ENCODE measurements around the gene PODXL2.
"Not testable (repeated sequence)": the region's sequence is repeated elsewhere in the genome, so short reads cannot be mapped to it uniquely, and the experiment has no call there.

The PODXL2 gene

GRCh38 chr3:127674101-127674721 is 45.2 kb downstream of the PODXL2 start:
- DNase-seq (ENCODE audit: low read depth, low spot score) = no peak

DNA sequence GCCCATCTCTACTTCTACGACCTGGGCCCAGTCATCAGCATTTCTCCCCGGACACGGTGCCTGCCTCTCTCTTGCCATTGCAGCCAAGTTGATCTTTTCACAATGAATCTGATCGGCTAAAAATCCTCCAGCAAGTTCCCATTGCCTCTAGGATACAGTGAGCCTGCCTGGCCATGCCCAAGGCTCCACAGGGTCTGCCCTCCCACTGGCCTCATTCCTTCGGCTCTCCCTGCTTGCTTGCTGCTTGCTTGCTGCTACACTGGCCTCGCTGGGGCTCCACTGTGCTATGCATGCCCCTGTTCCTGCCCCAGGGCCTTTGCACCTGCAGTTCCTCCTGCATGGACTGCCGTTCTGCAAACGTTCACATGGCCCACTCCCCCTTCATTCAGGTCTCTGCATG is 45.8 kb downstream of the PODXL2 start:
- no peak for DNase-seq (ENCODE audit: low read depth, low spot score)

DNA sequence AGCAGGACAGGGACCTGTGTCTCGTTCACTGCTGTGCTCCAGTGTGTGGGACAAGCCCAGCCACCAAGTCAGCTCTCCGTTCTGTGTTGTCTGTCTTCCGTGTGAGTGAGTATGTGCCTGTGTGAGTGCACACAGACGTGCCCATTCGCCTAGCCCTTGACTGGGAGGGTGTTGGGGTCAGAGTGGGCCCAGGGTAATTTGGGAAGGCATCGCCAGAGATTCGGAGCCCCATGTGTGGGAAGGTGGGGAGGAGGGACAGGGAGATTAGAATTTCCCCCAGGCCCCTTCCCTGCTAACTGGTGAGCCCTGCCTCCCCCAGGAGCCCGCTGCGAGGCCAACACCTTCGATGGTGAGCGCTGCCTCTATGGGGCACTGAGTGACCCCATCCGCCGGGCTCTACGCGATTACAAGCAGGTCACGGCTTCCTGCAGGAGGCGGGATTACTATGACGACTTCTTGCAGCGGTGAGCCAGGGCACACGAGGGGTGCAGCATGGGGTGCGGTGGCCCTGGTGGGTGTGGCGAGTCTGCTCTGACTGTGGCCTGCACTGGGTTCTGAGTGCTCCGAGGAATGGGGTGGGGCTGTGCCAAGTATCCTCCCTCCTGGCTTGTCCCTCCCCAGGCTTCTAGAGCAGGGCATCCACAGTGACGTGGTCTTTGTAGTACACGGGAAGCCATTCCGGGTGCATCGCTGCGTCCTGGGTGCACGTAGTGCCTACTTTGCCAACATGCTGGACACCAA is 46.8 kb downstream of the PODXL2 start:
- no peak for DNase-seq (ENCODE audit: low read depth, low spot score)

- DNase-seq (ENCODE audit: low read depth, low spot score) = no peak
Measured at GRCh38 chr3:127676456-127676855, 47.5 kb downstream of the PODXL2 start.

DNA sequence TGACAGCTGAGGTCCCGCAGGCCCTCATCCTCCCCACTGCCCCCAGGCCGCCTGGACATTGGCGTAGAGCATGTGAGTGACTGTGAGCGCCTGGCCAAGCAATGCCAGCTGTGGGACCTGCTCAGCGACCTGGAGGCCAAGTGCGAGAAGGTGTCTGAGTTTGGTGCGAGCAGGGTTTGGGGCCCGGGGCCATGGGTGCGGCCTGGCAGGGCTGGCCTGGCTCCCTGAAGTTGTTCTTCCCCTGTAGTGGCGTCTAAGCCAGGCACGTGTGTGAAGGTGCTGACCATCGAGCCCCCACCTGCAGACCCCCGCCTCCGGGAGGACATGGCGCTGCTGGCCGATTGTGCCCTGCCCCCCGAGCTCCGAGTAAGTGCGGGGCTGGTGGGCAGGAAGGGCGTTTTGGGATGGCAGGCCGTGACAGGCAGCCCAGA is 48.0 kb downstream of the PODXL2 start:
- no peak for DNase-seq (ENCODE audit: low read depth, low spot score)

DNA sequence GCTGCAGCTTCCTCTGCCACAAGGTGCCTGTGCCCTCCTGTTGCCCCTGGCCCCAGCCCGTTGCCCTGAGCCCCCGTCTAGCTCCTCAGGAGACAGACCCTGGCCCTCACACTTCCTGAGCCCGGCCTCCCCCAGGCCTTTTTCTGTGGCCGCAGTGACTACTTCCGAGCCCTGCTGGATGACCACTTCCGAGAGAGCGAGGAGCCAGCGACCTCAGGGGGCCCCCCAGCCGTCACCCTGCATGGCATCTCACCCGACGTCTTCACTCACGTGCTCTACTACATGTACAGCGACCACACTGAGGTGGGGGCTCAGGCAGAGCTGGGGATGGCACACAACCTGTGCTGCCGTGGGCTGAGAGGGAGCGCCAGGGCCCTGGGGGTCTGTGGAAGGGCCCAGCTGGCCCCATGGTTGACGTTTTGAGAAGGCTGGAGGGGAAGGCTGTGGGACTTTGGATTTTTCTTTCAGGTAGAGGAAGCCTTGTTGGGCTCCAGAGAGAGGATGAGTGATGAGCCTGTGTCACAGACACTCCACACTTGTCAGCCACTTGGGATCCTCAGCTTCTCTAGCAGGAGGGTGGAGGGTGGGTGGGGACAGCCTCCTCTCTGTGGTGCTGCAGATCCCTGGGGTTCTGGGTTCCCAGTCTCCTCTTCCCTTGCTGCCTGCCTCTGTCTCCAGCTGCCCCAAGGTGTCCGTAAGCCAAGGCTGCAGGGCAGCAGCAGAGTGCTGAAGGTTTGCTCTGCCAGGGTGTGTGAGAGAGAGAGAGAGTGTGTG is 48.7 kb downstream of the PODXL2 start:
- DNase-seq (ENCODE audit: low read depth, low spot score) = no peak

DNA sequence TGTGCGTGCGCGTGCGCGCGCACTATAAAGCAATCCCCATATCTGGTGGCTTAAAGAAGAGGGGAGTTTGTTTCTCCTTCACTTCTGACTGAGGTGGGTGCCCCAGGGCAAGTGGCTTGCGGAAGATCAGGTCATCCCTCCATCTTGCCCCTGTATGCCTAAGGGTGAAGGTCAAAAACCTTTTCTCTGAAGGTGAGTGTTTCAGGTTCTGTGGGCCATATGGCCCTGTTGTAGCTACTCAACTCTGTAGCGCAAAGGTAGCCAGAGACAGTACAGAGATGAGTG is 49.3 kb downstream of the PODXL2 start:
- no peak for DNase-seq (ENCODE audit: low read depth, low spot score)

DNA sequence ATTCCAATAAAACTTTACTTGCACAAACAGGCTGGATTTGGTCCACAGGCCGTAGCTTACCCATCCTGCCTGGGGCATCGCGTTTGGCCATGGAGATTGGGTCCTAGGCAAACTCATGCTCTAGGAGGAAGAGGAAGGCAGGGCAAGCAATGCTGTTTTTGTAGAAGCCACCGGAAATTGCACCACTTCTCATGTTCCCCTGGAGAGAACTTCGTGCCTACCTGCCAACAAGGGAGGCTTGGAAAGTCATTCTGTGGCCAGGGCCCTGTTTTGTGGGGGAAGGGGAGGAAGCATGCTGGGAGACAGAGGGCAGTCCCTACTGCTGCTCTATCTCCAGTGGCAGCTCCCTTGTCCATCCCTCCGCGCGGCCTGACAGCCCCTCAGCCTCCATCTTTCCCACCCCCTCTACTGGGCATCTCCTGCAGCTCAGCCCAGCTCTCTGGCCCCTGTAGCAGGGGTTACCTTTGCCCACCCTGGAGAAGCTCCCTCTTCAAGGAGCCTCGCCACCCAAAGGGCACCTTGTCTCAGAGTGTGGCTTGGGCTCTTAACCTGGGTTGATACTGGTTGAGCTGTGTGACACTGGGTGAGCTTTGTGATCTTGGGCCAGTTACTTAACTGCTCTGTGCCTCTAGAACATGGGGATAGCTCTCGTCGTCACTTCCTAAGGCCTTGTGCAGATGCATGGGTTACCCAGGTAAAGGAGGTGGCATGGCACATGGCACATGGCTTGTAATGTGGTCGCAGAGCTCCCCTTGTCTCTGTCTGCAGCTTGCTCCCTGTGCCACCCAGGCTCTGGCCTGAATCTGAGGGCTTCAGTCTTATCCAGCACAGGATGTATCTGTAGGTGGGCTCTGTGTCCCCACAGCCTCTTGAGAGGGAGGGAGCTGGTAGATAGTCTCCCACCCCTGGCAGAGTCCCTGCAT is 49.9 kb downstream of the PODXL2 start:
- DNase-seq (ENCODE audit: low read depth, low spot score) = no peak

GRCh38 chr3:127679534-127680145 is 50.7 kb downstream of the PODXL2 start:
- no peak for DNase-seq (ENCODE audit: low read depth, low spot score)

- DNase-seq (ENCODE audit: low read depth, low spot score) = no peak
Measured at GRCh38 chr3:127680146-127680661, 51.2 kb downstream of the PODXL2 start.

DNA sequence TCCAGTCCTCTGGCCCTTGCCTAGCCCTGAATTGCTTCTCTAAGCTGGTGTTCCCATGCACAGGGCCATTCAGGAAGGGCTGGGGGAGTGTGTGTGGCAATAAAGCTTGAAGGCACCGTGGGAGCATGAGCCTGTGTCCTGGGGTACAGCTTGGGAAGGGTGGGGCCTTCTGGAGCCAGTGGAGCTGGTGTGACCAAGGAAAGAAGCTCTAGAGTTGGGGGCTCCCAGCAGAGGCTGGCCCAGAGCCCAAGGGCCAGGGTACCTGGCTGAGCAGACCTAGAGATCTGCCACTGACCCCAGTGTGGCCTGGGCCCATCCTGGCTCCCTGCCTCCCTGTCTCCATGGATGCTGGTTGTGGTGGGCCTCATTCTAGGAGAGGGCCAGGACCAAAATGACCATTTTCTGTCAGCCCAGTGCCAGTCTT is 51.8 kb downstream of the PODXL2 start:
- no peak for DNase-seq (ENCODE audit: low read depth, low spot score)

DNA sequence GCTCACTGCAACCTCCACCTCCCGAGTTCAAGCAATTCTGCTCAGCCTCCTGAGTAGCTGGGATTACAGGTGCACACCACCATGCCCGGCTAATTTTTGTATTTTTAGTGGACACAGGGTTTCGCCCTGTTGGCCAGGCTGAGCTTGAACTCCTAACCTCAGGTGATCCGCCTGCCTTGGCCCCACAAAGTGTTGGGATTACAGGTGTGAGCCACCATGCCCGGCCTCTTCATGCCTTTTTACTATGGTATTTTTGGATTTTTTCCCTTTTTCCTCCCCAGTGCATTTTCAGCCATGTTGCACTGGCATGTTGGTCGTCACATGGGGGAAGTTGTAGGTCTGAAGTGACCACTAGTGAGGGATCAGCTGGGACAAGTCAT is 53.2 kb downstream of the PODXL2 start:
- DNase-seq (ENCODE audit: low read depth, low spot score) = not testable (repeated sequence)

DNA sequence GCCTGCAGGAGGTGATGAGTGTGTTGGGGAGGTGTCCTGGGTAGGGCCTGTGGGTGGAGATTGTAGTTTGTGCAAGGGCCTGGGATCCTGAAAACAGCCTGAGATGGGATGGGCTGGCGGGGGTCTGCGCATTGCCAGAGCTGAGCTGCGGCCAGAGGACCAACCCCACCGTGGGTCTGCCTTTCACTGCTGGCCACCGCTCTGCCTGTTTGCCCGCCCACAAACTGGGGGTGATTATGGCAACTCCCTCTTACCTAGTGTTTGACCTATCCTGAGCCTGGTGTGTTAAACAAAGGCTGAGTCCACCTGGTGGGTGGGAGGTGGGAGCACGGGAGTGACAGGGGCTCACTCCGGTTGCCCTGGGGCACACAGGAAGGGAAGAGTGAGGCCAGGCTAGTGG is 53.6 kb downstream of the PODXL2 start:
- DNase-seq (ENCODE audit: low read depth, low spot score) = no peak

DNA sequence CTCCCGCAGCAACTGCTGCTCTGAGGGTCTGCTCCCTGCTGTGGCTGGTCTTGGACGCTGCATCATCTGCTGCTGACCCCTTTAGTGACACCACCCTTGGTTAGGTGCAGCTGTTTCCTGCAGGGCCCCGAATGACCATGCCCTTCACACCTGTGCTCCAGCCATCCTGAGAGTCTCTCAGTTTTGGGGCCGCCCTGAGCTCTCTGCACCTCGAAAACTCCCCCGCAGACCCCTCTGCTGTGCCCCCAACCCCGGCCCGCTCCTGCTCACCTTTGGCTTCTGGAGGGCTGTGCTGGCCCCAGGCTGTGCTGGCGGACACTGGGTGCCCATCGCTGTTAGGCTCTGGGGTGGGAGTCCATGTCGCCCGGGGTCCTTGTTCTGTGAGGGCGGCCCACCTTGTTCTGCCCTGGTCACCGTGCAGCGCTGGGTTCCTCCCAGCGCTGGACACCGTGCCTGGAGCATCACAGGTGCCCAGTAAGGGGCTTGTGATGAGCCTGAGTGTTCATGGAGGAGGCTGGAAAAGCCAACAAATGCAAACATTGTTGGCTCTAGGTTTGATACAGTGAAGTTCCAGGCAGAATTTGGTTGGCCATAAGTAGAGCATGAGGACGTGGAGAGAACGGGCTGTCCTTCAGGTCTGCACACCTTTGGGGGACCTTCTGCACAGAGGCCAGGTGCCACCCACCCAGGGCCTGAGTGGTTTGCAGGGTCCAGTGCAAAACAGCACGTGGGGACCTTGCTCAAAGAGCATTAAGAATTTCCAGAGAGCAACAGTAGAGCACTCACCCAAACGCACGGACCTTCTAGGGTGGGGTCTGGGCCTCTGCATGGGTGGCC is 56.1 kb downstream of the PODXL2 start:
- no peak for DNase-seq (ENCODE audit: low read depth, low spot score)

GRCh38 chr3:127685708-127686511 is 56.9 kb downstream of the PODXL2 start:
- DNase-seq (ENCODE audit: low read depth, low spot score) = no peak

GRCh38 chr3:127686512-127686894 is 57.5 kb downstream of the PODXL2 start:
- DNase-seq (ENCODE audit: low read depth, low spot score) = no peak

- no peak for DNase-seq (ENCODE audit: low read depth, low spot score)
Measured at GRCh38 chr3:127687228-127687737, 58.3 kb downstream of the PODXL2 start.

DNA sequence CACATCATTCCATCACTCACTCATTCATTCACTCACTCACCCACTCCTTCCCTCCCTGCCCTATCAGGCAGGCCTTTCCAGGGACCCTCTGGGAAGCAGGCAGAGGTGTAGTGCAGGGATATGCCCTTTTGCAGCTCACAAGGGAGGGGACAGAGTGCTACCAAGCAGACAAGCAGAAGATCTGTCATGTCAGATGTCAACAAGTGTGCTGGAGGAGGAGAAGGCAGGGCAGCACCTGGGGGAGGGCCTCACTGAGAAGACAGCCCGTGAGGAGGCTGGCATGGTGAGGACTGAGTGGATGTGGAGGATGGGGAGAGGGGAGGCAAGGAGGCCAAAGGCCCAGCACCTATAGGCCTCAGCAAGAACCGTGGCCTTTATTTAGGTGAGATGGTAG is 59.0 kb downstream of the PODXL2 start:
- DNase-seq (ENCODE audit: low read depth, low spot score) = no peak

All from activated CD4-positive, CD25-positive, alpha-beta regulatory T cell treated with anti-CD3 and anti-CD28 coated beads, Interleukin-2, amount 50 U/mL, for 16 hours (primary cell).